Calu3 (cell line): Measurements from ENCODE around the gene PHLDA3. TPM values are rescaled to one million over a fixed set of nuclear protein-coding genes. Genes with fewer than 3 reads are reported as not detected.

Experiments
- BruUV-seq: library from RNA; stranded (reverse); fragments of 400-500 nt; replicated peaks from 2 replicates; lab custom pipeline; 2021; lab: Mats Ljungman, UMichigan
- CTCF ChIA-PET: fragments of 300-600 bp; sonication (Branson Sonifier 250); formaldehyde crosslinking; loops from one replicate; lab custom pipeline; 2022; ENCODE audit warnings: antibody characterized with exemption; lab: Charles Lee
- DNase-seq: peaks from one replicate; pipeline ENCODE4 v3.0.0; 2022
- H3K27ac Mint-ChIP-seq: one replicate; pipeline ENCODE4 v1.8.0; 2022; ENCODE audit warnings: mixed read lengths; ENCODE audit not compliant: unreplicated experiment
- H3K27me3 Mint-ChIP-seq: one replicate; pipeline ENCODE4 v1.8.0; 2022; ENCODE audit warnings: mixed read lengths; ENCODE audit not compliant: unreplicated experiment
- H3K36me3 Mint-ChIP-seq: one replicate; pipeline ENCODE4 v1.8.0; 2022; ENCODE audit warnings: mild to moderate bottlenecking, moderate library complexity, mixed read lengths; ENCODE audit not compliant: insufficient read depth, unreplicated experiment
- H3K4me1 Mint-ChIP-seq: one replicate; pipeline ENCODE4 v1.8.0; 2022; ENCODE audit warnings: mild to moderate bottlenecking, low read depth, mixed read lengths; ENCODE audit not compliant: unreplicated experiment
- H3K4me3 Mint-ChIP-seq: one replicate; pipeline ENCODE4 v1.8.0; 2022; ENCODE audit warnings: mild to moderate bottlenecking, low read depth, moderate library complexity, mixed read lengths; ENCODE audit not compliant: unreplicated experiment
- H3K9me3 Mint-ChIP-seq: one replicate; pipeline ENCODE4 v1.8.0; 2022; ENCODE audit warnings: low read depth, mixed read lengths; ENCODE audit not compliant: unreplicated experiment
- intact Hi-C: fragments of 100-400 bp; cut with micrococcal nuclease; formaldehyde crosslinking; loops from one replicate; pipeline ENCODE4 v1.10.0; 2022; ENCODE audit not compliant: unreplicated experiment
- total RNA-seq: library from RNA; stranded (reverse); gene quantifications from 2 replicates; pipeline ENCODE4 v1.2.3, GENCODE V29; 2022
- TF ChIP-seq, protein P1 (sequence below): fragments of 200-600 bp; IDR thresholded peaks from one replicate; pipeline ENCODE4 v1.8.0; 2022; ENCODE audit warnings: antibody characterized with exemption; ENCODE audit not compliant: unreplicated experiment

PHLDA3 gene
- total RNA-seq, 1 experiment from 2014 or later: 31.1 TPM

DNA sequence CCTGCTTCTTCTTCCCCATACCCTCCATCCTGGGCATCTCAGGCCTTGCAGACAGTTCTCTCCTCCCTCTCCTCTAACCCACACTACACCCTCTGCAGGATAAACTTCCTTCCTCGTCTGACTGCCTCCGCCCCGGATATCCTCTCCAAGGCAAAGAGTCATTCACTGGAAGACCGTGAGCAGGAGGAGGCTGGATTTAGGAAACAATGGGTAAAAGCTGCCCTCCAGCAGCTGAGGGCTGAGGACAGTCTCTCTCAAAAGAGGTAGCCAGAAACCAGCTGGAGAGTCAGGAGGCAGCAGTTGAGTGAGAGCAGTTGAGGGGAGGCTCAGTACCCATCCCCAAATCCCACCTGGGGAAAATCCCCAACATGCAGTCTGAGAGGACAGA lies 36.5 kb upstream of the PHLDA3 start:
- H3K9me3 Mint-ChIP-seq: no peaks in the 10 kb centered on the region
- peaks cover 53% of the 10 kb centered on the region for H3K4me1 Mint-ChIP-seq
- peak overlapping the region; percentile 50 for H3K27ac Mint-ChIP-seq
- CTCF ChIA-PET: interaction anchor here (0.9 to 4.5 kb wide), 2 partner anchors 14 to 24 kb away, joined by 3 to 27 read pairs; no protein-coding TSS in a partner anchor
- BruUV-seq: no TSS peak
- DNase-seq: peak; percentile 50
- H3K4me3 Mint-ChIP-seq: peak overlapping the region; percentile 63
- TF ChIP-seq, protein P1, sequence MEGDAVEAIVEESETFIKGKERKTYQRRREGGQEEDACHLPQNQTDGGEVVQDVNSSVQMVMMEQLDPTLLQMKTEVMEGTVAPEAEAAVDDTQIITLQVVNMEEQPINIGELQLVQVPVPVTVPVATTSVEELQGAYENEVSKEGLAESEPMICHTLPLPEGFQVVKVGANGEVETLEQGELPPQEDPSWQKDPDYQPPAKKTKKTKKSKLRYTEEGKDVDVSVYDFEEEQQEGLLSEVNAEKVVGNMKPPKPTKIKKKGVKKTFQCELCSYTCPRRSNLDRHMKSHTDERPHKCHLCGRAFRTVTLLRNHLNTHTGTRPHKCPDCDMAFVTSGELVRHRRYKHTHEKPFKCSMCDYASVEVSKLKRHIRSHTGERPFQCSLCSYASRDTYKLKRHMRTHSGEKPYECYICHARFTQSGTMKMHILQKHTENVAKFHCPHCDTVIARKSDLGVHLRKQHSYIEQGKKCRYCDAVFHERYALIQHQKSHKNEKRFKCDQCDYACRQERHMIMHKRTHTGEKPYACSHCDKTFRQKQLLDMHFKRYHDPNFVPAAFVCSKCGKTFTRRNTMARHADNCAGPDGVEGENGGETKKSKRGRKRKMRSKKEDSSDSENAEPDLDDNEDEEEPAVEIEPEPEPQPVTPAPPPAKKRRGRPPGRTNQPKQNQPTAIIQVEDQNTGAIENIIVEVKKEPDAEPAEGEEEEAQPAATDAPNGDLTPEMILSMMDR: no peak
- intact Hi-C loops: no loop called here
- peaks cover 44% of the 10 kb centered on the region for H3K36me3 Mint-ChIP-seq
- H3K27me3 Mint-ChIP-seq: no peaks in the 10 kb centered on the region

DNA sequence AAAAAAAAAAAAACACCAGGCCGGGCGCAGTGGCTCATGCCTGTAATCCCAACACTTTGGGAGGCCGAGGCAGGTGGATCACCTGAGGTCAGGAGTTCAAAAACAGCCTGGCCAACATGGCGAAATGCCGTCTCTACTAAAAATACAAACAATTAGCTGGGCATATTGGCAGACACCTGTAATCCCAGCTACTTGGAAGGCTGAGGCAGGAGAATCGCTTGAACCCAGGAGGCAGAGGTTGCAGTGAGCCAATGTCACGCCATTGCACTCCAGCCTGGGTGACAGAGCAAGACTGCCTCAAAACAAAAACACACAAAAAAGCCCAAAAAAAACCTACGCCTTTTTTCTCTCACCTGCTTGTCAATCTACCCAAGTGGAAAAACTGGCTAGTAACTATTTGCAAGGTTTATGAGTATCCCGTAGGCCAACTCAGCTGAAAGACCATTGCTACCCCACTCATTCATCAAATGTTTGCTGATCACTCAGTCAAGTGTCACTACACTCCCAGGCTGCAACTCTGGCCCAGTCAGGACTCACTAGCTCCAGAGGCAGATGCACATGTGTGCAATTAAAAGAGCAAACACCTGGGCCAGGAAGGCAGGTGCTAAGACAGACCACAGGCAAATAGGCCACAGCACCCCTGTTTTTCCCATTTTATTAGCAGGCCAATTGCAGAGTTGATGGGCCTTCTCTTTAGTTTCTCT lies 36.0 kb upstream of the PHLDA3 start:
- Mint-ChIP-seq H3K27me3 (no peaks in the 10 kb centered on the region), H3K4me3 (peak overlapping the region; percentile 63), H3K9me3 (no peaks in the 10 kb centered on the region), H3K36me3 (peaks cover 44% of the 10 kb centered on the region), H3K27ac (peak overlapping the region; percentile 50), H3K4me1 (peaks cover 53% of the 10 kb centered on the region)
- no peak for DNase-seq
- BruUV-seq: no TSS peak
- CTCF ChIA-PET: interaction anchor here (0.7 to 4.5 kb wide), 3 partner anchors 13 to 65 kb away, joined by 3 to 27 read pairs (median 4); no protein-coding TSS in a partner anchor
- intact Hi-C loops: no loop called here
- TF ChIP-seq, protein P1: no peak

DNA sequence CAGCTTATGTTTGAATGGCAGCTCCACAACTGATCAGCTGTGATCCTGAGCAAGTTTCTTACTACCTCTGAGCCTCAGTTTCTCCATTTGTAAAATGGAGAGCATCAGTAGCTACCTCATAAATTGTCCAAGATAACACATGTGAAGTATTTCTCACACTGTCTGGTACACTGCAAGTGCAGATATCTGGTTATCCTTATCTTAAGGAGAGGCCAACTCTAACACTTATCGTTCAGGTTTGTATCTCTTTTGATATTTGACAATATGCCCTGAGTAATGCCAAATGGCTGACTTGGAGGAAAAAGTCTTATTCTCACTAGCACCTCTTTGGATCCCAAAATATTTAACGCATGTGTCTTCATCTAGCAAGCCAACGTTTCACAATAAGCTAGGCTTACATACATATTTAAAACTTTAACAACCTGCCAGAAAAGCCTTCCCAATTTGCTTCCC lies 35.2 kb upstream of the PHLDA3 start:
- H3K36me3 Mint-ChIP-seq: peaks cover 44% of the 10 kb centered on the region
- peak overlapping the region; percentile 92 for H3K27ac Mint-ChIP-seq
- CTCF ChIA-PET: interaction anchor here (1.0 to 4.5 kb wide), 5 partner anchors 8 to 56 kb away, joined by 3 to 44 read pairs (median 16); no protein-coding TSS in a partner anchor
- H3K4me1 Mint-ChIP-seq: peaks cover 53% of the 10 kb centered on the region
- TF ChIP-seq, protein P1: no peak
- H3K27me3 Mint-ChIP-seq: no peaks in the 10 kb centered on the region
- intact Hi-C loops: no loop called here
- peak overlapping the region; percentile 45 for H3K4me3 Mint-ChIP-seq
- no peak for DNase-seq
- no peaks in the 10 kb centered on the region for H3K9me3 Mint-ChIP-seq
- no TSS peak for BruUV-seq

DNA sequence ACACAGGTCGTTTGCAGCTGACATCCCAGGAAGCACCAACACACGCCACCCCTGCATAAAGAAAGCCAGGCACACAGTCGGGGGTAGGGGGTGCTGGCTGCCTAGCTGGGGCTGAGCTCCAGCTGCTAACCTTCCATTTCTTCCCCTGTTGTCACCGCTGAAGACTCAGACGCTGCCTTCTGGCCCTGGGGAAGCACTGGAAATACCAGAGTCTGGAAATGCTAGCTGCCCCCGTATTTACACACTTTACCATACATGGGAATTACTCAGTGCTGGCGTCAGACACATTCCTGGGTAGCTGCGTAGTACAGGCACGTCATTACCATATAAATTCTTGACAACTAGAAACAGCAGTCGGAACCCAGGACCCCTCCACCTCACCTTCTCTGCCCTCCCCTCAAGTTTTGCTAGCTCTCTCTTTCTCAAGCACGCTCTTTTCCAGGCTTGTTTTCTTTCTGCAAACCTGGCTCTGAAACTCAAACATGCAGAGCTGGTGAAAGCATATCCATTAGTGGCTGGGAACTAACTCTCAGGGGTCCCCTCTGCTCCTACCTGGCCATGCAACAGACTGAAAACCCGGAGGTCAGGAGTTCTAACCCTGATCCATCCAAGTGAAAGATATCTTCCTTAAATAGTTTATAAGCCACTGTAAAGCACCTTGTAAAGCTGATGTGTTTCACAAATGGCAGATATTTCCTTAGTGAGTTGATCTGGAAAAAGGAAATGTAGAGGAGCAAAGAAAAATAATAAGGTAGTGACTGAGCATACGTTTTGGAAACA lies 34.6 kb upstream of the PHLDA3 start:
- peaks cover 53% of the 10 kb centered on the region for H3K4me1 Mint-ChIP-seq
- TF ChIP-seq, protein P1: no peak
- peak; percentile 72 for DNase-seq
- H3K27me3 Mint-ChIP-seq: no peaks in the 10 kb centered on the region
- peaks cover 44% of the 10 kb centered on the region for H3K36me3 Mint-ChIP-seq
- H3K4me3 Mint-ChIP-seq: peak overlapping the region; percentile 45
- H3K9me3 Mint-ChIP-seq: no peaks in the 10 kb centered on the region
- no TSS peak for BruUV-seq
- intact Hi-C loops: no loop called here
- peak overlapping the region; percentile 92 for H3K27ac Mint-ChIP-seq
- CTCF ChIA-PET: interaction anchor here (1.0 to 4.5 kb wide), 9 partner anchors 8 to 55 kb away, joined by 3 to 44 read pairs (median 7); no protein-coding TSS in a partner anchor
